ENCODE measurements around the gene AMACR.

- TF ChIP-seq POLR2A (IDR thresholded peaks at IDR 0.05; ENCODE audit: low read depth, low read length) (no peak), POLR2AphosphoS5 (IDR thresholded peaks at IDR 0.05; ENCODE audit: insufficient read depth, low read depth, low read length) (no peak), EZH2 (IDR thresholded peaks at IDR 0.05; ENCODE audit: borderline replicate concordance, low read depth, low read length, severe bottlenecking) (no peak), FOS (IDR thresholded peaks at IDR 0.05; ENCODE audit: borderline replicate concordance, insufficient read depth, low read length) (no peak)
- TF ChIP-seq, protein P1, sequence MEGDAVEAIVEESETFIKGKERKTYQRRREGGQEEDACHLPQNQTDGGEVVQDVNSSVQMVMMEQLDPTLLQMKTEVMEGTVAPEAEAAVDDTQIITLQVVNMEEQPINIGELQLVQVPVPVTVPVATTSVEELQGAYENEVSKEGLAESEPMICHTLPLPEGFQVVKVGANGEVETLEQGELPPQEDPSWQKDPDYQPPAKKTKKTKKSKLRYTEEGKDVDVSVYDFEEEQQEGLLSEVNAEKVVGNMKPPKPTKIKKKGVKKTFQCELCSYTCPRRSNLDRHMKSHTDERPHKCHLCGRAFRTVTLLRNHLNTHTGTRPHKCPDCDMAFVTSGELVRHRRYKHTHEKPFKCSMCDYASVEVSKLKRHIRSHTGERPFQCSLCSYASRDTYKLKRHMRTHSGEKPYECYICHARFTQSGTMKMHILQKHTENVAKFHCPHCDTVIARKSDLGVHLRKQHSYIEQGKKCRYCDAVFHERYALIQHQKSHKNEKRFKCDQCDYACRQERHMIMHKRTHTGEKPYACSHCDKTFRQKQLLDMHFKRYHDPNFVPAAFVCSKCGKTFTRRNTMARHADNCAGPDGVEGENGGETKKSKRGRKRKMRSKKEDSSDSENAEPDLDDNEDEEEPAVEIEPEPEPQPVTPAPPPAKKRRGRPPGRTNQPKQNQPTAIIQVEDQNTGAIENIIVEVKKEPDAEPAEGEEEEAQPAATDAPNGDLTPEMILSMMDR (IDR thresholded peaks at IDR 0.05; ENCODE audit: extremely low read depth in 1 of 2, insufficient read depth in 1 of 2, low read depth in 1 of 2, low read length in 2 of 2), result no peak
- TF ChIP-seq, protein P2, sequence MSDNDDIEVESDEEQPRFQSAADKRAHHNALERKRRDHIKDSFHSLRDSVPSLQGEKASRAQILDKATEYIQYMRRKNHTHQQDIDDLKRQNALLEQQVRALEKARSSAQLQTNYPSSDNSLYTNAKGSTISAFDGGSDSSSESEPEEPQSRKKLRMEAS (IDR thresholded peaks at IDR 0.05; ENCODE audit: insufficient read depth, insufficient read length), result no peak
Observed at GRCh38 chr5:34008802-34009201, 952 bp upstream of the AMACR start.
